ENCODE results near the gene FXR2.

- TF ChIP-seq YY1 (IDR thresholded peaks at IDR 0.05; ENCODE audit: extremely low read depth, insufficient replicate concordance, low read depth, low read length) = no peak
- TF ChIP-seq MAX (IDR thresholded peaks at IDR 0.05) = no peak
- no peak for TF ChIP-seq CTCF (IDR thresholded peaks at IDR 0.05 in 2 of 3, conservative IDR thresholded peaks at IDR 0.05 in 1 of 3; ENCODE audit: borderline replicate concordance in 1 of 3, insufficient read depth in 1 of 3, low read depth in 2 of 3, low read length in 2 of 3)
- TF ChIP-seq POLR2AphosphoS5 (IDR thresholded peaks at IDR 0.05; ENCODE audit: low read depth, low read length) = no peak
- no peak for TF ChIP-seq RAD21 (IDR thresholded peaks at IDR 0.05; ENCODE audit: low read depth)
- TF ChIP-seq JUND (IDR thresholded peaks at IDR 0.05) = no peak
- TF ChIP-seq ZNF274 (IDR thresholded peaks at IDR 0.05; ENCODE audit: low read depth, low read length) = no peak
- TF ChIP-seq SP1 (IDR thresholded peaks at IDR 0.05; ENCODE audit: low read depth) = no peak
- TF ChIP-seq ATF3 (IDR thresholded peaks at IDR 0.05) = no peak
- TF ChIP-seq POLR2A (IDR thresholded peaks at IDR 0.05; ENCODE audit: borderline replicate concordance, extremely low read depth, insufficient read depth, insufficient read length) = no peak
- no peak for TF ChIP-seq EZH2phosphoT487 (IDR thresholded peaks at IDR 0.05; ENCODE audit: borderline replicate concordance)
- TF ChIP-seq CEBPB (IDR thresholded peaks at IDR 0.05; ENCODE audit: low read depth) = no peak
- TF ChIP-seq EZH2 (IDR thresholded peaks at IDR 0.05) = no peak
- TF ChIP-seq CBX3 (IDR thresholded peaks at IDR 0.05; ENCODE audit: low read depth) = no peak
Observed at GRCh38 chr17:7655541-7655840, 40.8 kb upstream of the FXR2 start.
